H9 (cell line): ENCODE data around the gene HRH1. TPM values are rescaled to one million over a fixed set of nuclear protein-coding genes. Genes with fewer than 3 reads are reported as not detected.

ENCODE experiments used
- DNase-seq: peaks from one replicate; pipeline ENCODE4 v3.0.0-alpha.2; 2017
- H2AFZ ChIP-seq: one replicate; pipeline ENCODE4 v1.6.1; 2013; ENCODE audit warnings: mild to moderate bottlenecking, low read length, control low read depth, moderate library complexity
- H2AK5ac ChIP-seq: 2 replicates; pipeline ENCODE4 v1.6.1; 2013; ENCODE audit warnings: low read length, control low read depth, mixed read lengths; ENCODE audit not compliant: insufficient read length
- H2BK120ac ChIP-seq: one replicate; pipeline ENCODE4 v1.6.1; 2013; ENCODE audit warnings: low read depth, mild to moderate bottlenecking, low read length, control low read depth, inconsistent platforms; ENCODE audit not compliant: poor library complexity, severe bottlenecking
- H2BK12ac ChIP-seq: 2 replicates; pipeline ENCODE4 v1.6.1; 2013; ENCODE audit warnings: low read length, control low read depth, mixed read lengths, low read depth; ENCODE audit not compliant: insufficient read length
- H2BK15ac ChIP-seq: 2 replicates; pipeline ENCODE4 v1.6.1; 2013; ENCODE audit warnings: low read depth, low read length, control low read depth
- H2BK20ac ChIP-seq: one replicate; pipeline ENCODE4 v1.6.1; 2013; ENCODE audit warnings: low read depth, mild to moderate bottlenecking, low read length, control low read depth, inconsistent platforms; ENCODE audit not compliant: poor library complexity, severe bottlenecking
- H2BK5ac ChIP-seq: 2 replicates; pipeline ENCODE4 v1.6.1; 2013; ENCODE audit warnings: low read length, control low read depth, mixed read lengths; ENCODE audit not compliant: insufficient read length
- H3K14ac ChIP-seq: 2 replicates; pipeline ENCODE4 v1.6.1; 2013; ENCODE audit warnings: low read length, control low read depth; ENCODE audit not compliant: insufficient read depth
- H3K18ac ChIP-seq: 2 replicates; pipeline ENCODE4 v1.6.1; 2013; ENCODE audit warnings: low read depth, mild to moderate bottlenecking, mixed read lengths, low read length, control low read depth; ENCODE audit not compliant: insufficient read length
- H3K23ac ChIP-seq: 2 replicates; pipeline ENCODE4 v1.6.1; 2013; ENCODE audit warnings: low read length, control low read depth, mixed read lengths, low read depth; ENCODE audit not compliant: insufficient read length
- H3K23me2 ChIP-seq: 2 replicates; pipeline ENCODE4 v1.6.1; 2013; ENCODE audit warnings: low read depth, mild to moderate bottlenecking, mixed read lengths, low read length, control low read depth; ENCODE audit not compliant: insufficient read length, poor library complexity, severe bottlenecking
- H3K27ac ChIP-seq: 2 replicates; pipeline ENCODE4 v1.5.1; 2013; ENCODE audit warnings: low read length, control low read depth, mixed read lengths, low read depth; ENCODE audit not compliant: insufficient read length
- H3K27me3 ChIP-seq: 2 replicates; pipeline ENCODE4 v1.6.1; 2013; ENCODE audit warnings: low read length, control low read depth, inconsistent platforms; ENCODE audit not compliant: insufficient read depth
- H3K4ac ChIP-seq: 2 replicates; pipeline ENCODE4 v1.6.1; 2013; ENCODE audit warnings: low read depth, mild to moderate bottlenecking, control low read depth, inconsistent platforms, low read length, moderate library complexity
- H3K4me1 ChIP-seq: 2 replicates; pipeline ENCODE4 v1.6.1; 2013; ENCODE audit warnings: low read length, control low read depth, inconsistent platforms; ENCODE audit not compliant: insufficient read depth
- H3K4me2 ChIP-seq: 2 replicates; pipeline ENCODE4 v1.6.1; 2013; ENCODE audit warnings: low read length, control low read depth, mixed read lengths; ENCODE audit not compliant: insufficient read length, insufficient read depth
- H3K56ac ChIP-seq: 2 replicates; pipeline ENCODE4 v1.6.1; 2013; ENCODE audit warnings: low read depth, mild to moderate bottlenecking, mixed read lengths, low read length, control low read depth; ENCODE audit not compliant: insufficient read length
- H3K79me1 ChIP-seq: 2 replicates; pipeline ENCODE4 v1.6.1; 2013; ENCODE audit warnings: low read depth, mild to moderate bottlenecking, moderate library complexity, low read length, control low read depth, inconsistent platforms; ENCODE audit not compliant: insufficient read depth, poor library complexity, severe bottlenecking
- H3K79me2 ChIP-seq: 2 replicates; pipeline ENCODE4 v1.6.1; 2013; ENCODE audit warnings: low read length, control low read depth, inconsistent platforms; ENCODE audit not compliant: insufficient read depth
- H3K9ac ChIP-seq: 2 replicates; pipeline ENCODE4 v1.6.1; 2013; ENCODE audit warnings: low read length, control low read depth, mixed read lengths; ENCODE audit not compliant: insufficient read length; ENCODE audit errors: extremely low read depth
- H3K9me3 ChIP-seq: one replicate; pipeline ENCODE4 v1.6.1; 2013; ENCODE audit warnings: low read depth, low read length, inconsistent platforms; ENCODE audit not compliant: control insufficient read depth
- H3T11ph ChIP-seq: one replicate; pipeline ENCODE4 v1.6.1; 2013; ENCODE audit warnings: mild to moderate bottlenecking, low read length, control low read depth, inconsistent platforms
- H4K20me1 ChIP-seq: one replicate; pipeline ENCODE4 v1.6.1; 2013; ENCODE audit not compliant: control insufficient read depth, insufficient read length, insufficient read depth
- H4K5ac ChIP-seq: 2 replicates; pipeline ENCODE4 v1.6.1; 2013; ENCODE audit warnings: low read depth, mild to moderate bottlenecking, mixed read lengths, low read length, control low read depth; ENCODE audit not compliant: insufficient read length
- H4K8ac ChIP-seq: replicated peaks from 2 replicates; pipeline ENCODE4 v1.6.1; 2013; ENCODE audit warnings: low read length, control low read depth, mixed read lengths, low read depth; ENCODE audit not compliant: insufficient read length
- H4K91ac ChIP-seq: 2 replicates; pipeline ENCODE4 v1.6.1; 2013; ENCODE audit warnings: low read depth, mild to moderate bottlenecking, moderate library complexity, mixed read lengths, low read length, control low read depth; ENCODE audit not compliant: insufficient read length
- H3K27ac Mint-ChIP-seq, 3 experiments: 2 replicates in 2 of 3; 3 replicates in 1 of 3; pipeline ENCODE4 v1.8.0; 2020 to 2021; ENCODE audit warnings: mixed read lengths in 3 of 3, mild to moderate bottlenecking in 1 of 3, moderate library complexity in 1 of 3
- H3K27me3 Mint-ChIP-seq: 2 replicates; pipeline ENCODE4 v1.8.0; 2021; ENCODE audit warnings: low read depth, mild to moderate bottlenecking, moderate library complexity, mixed read lengths
- H3K36me3 Mint-ChIP-seq, 3 experiments: 2 replicates in 2 of 3; 3 replicates in 1 of 3; pipeline ENCODE4 v1.8.0; 2020 to 2021; ENCODE audit warnings: low read depth in 3 of 3, mixed read lengths in 3 of 3; ENCODE audit not compliant: insufficient read depth in 1 of 3
- H3K4me1 Mint-ChIP-seq, 2 experiments: 2 replicates each; pipeline ENCODE4 v1.8.0; 2020; ENCODE audit warnings: mixed read lengths in 2 of 2
- H3K4me3 Mint-ChIP-seq, 2 experiments: 2 replicates in 1 of 2; 3 replicates in 1 of 2; pipeline ENCODE4 v1.8.0; 2020 to 2021; ENCODE audit warnings: mild to moderate bottlenecking in 2 of 2, mixed read lengths in 2 of 2, moderate library complexity in 1 of 2
- H3K9me3 Mint-ChIP-seq, 2 experiments: 2 replicates in 1 of 2; 3 replicates in 1 of 2; pipeline ENCODE4 v1.8.0; 2020; ENCODE audit warnings: mild to moderate bottlenecking in 2 of 2, mixed read lengths in 2 of 2, moderate library complexity in 1 of 2
- CTCF ChIP-seq: fragments of 200-600 bp; sonication (generic); conservative IDR thresholded peaks from 3 replicates; pipeline ENCODE4 v1.8.0; 2021; ENCODE audit warnings: antibody characterized with exemption, mild to moderate bottlenecking
- WGBS: extraction: QIAGEN DNeasy Blood & Tissue Kit; methylation state at CpG from one replicate; pipeline ENCODE4 v1.1.7; 2013; ENCODE audit warnings: missing lambda C conversion rate, low lambda C conversion rate, mixed read lengths; ENCODE audit not compliant: insufficient read length; ENCODE audit errors: extremely low coverage; 5-methylcytosine and 5-hydroxymethylcytosine counted together
- total RNA-seq: library from RNA; stranded (reverse); gene quantifications from 2 replicates; pipeline ENCODE4 v1.2.1, GENCODE V29; 2021

HRH1 gene
- total RNA-seq, 1 experiment from 2014 or later = 0.74 TPM

GRCh38 chr3:11185144-11185543 lies 30.9 kb downstream of the HRH1 start:
- no peak overlapping the region for H4K8ac ChIP-seq
- no peak overlapping the region for H3K4me2 ChIP-seq
- H3K23me2 ChIP-seq = no peaks in the 10 kb centered on the region
- H3K27ac ChIP-seq = no peak overlapping the region
- no peak overlapping the region for H2AK5ac ChIP-seq
- no peak overlapping the region for H2BK12ac ChIP-seq
- H2BK120ac ChIP-seq = no peak overlapping the region
- H3K18ac ChIP-seq = no peak overlapping the region
- no CpG with 5 or more reads among the region's 3 CpGs for WGBS
- H4K20me1 ChIP-seq = no peaks in the 10 kb centered on the region
- H3K79me1 ChIP-seq = no peaks in the 10 kb centered on the region
- H4K5ac ChIP-seq = no peak overlapping the region
- TF ChIP-seq CTCF = no peak
- H4K91ac ChIP-seq = no peak overlapping the region
- H2BK20ac ChIP-seq = no peak overlapping the region
- H3K9me3 ChIP-seq = no peaks in the 10 kb centered on the region
- no peak overlapping the region for H3K23ac ChIP-seq
- no peak overlapping the region for H2AFZ ChIP-seq
- H3K9me3 Mint-ChIP-seq = no peaks in the 10 kb centered on the region
- H3K36me3 Mint-ChIP-seq = no peaks in the 10 kb centered on the region; a peak in 1 of 7 replicates
- no peak overlapping the region for H3K14ac ChIP-seq
- no peak overlapping the region for H3K4me3 Mint-ChIP-seq
- H3K79me2 ChIP-seq = no peaks in the 10 kb centered on the region
- H3K4ac ChIP-seq = no peak overlapping the region
- H2BK5ac ChIP-seq = no peak overlapping the region
- H3K27me3 Mint-ChIP-seq = no peaks in the 10 kb centered on the region; the same call in none of the 2 replicates
- no peaks in the 10 kb centered on the region for H3K4me1 ChIP-seq
- no peak overlapping the region for H3K27ac Mint-ChIP-seq
- no peak for DNase-seq
- H3K27me3 ChIP-seq = no peaks in the 10 kb centered on the region
- no peak overlapping the region for H3K9ac ChIP-seq
- H3K4me1 Mint-ChIP-seq = peaks cover 0 to 6% of the 10 kb centered on the region in 2 experiments; a peak in 1 of 4 replicates
- H2BK15ac ChIP-seq = no peak overlapping the region
- no peak overlapping the region for H3K56ac ChIP-seq
- no peak overlapping the region for H3T11ph ChIP-seq
